Stimulated activated CD8-positive, alpha-beta memory T cell treated with anti-CD3 and anti-CD28 coated beads, Interleukin-15, amount 100 ng/mL, for 48 hours (primary cell): Measurements from ENCODE around the gene TAS2R46.
"Not testable (repeated sequence)": the region's sequence is repeated elsewhere in the genome, so short reads cannot be mapped to it uniquely, and the experiment has no call there.

Experiments used
- DNase-seq, 2 donors: peaks; one replicate each; pipeline ENCODE4 v3.0.0-alpha.2; 2020; ENCODE audit warnings: low read depth in 2 of 2

Gene TAS2R46

GRCh38 chr12:11062194-11062593 lies at the start of gene TAS2R46:
TSS of gene TAS2R46 (minus strand) at chr12:11062294. CDS start at chr12:11062294, 0 bp downstream.
- not testable (repeated sequence) for DNase-seq

GRCh38 chr12:11111213-11111612 lies 49.1 kb upstream of the TAS2R46 start:
- DNase-seq: not testable (repeated sequence)

GRCh38 chr12:11108862-11109261 lies 46.8 kb upstream of the TAS2R46 start:
- no peak for DNase-seq

- DNase-seq: no peak
Observed at GRCh38 chr12:11107719-11108118, 45.6 kb upstream of the TAS2R46 start.

- DNase-seq: no peak
Observed at GRCh38 chr12:11106288-11106687, 44.2 kb upstream of the TAS2R46 start.

GRCh38 chr12:11105546-11105945 lies 43.5 kb upstream of the TAS2R46 start:
- DNase-seq: no peak

- not testable (repeated sequence) for DNase-seq
Observed at GRCh38 chr12:11094910-11095309, 32.8 kb upstream of the TAS2R46 start.

GRCh38 chr12:11092128-11092527 lies 30.0 kb upstream of the TAS2R46 start, which contains the start of gene TAS2R43:
TSS of gene TAS2R43 (minus strand) at chr12:11092313. CDS start at chr12:11092229, 84 bp downstream.
- no peak for DNase-seq

GRCh38 chr12:11089246-11089645 lies 27.2 kb upstream of the TAS2R46 start:
- DNase-seq: no peak

GRCh38 chr12:11085419-11085818 lies 23.3 kb upstream of the TAS2R46 start:
- no peak for DNase-seq

GRCh38 chr12:11081987-11082386 lies 19.9 kb upstream of the TAS2R46 start:
- no peak for DNase-seq

GRCh38 chr12:11078246-11078645 lies 16.2 kb upstream of the TAS2R46 start:
- DNase-seq: no peak

- no peak for DNase-seq
Observed at GRCh38 chr12:11075642-11076041, 13.5 kb upstream of the TAS2R46 start.

GRCh38 chr12:11071414-11071813 lies 9.3 kb upstream of the TAS2R46 start:
- DNase-seq: no peak

- DNase-seq: no peak
Observed at GRCh38 chr12:11070999-11071398, 8.9 kb upstream of the TAS2R46 start.

GRCh38 chr12:11069854-11070365 lies 7.8 kb upstream of the TAS2R46 start:
- DNase-seq: no peak

- DNase-seq: no peak
Observed at GRCh38 chr12:11067514-11067913, 5.4 kb upstream of the TAS2R46 start.

- no peak for DNase-seq
Observed at GRCh38 chr12:11059784-11060183, 2.3 kb downstream of the TAS2R46 start.

GRCh38 chr12:11059041-11059440 lies 3.1 kb downstream of the TAS2R46 start:
- DNase-seq: no peak

- DNase-seq: no peak
Observed at GRCh38 chr12:11055306-11055705, 6.8 kb downstream of the TAS2R46 start.

- DNase-seq: not testable (repeated sequence)
Observed at GRCh38 chr12:11049806-11050531, 12.1 kb downstream of the TAS2R46 start.

- DNase-seq: not testable (repeated sequence)
Observed at GRCh38 chr12:11041366-11041765, 20.7 kb downstream of the TAS2R46 start.

GRCh38 chr12:11040162-11040561 lies 21.9 kb downstream of the TAS2R46 start:
- DNase-seq: no peak
